Karpas-422 (cell line): Measurements from ENCODE around the gene SLC6A3. TPM values are rescaled to one million over a fixed set of nuclear protein-coding genes. Genes with fewer than 3 reads are reported as not detected.
A peak's percentile ranks its signal among the peaks of the same experiment; 100 is the strongest.

Experiments
- DNase-seq: peaks from one replicate; pipeline ENCODE4 v3.0.0-alpha.2; 2015
- H2AFZ ChIP-seq: fragments of 200-600 bp; sonication (generic); 2 replicates; pipeline ENCODE4 v1.6.1; 2014; ENCODE audit warnings: antibody characterized with exemption, low read length, mixed read lengths
- H3K27ac ChIP-seq: fragments of 200-600 bp; sonication (generic); 2 replicates; pipeline ENCODE4 v1.5.1; 2014; ENCODE audit warnings: mild to moderate bottlenecking, low read length, moderate library complexity
- H3K27me3 ChIP-seq: fragments of 200-600 bp; sonication (generic); 2 replicates; pipeline ENCODE4 v1.6.1; 2014; ENCODE audit warnings: low read length, mixed read lengths
- H3K36me3 ChIP-seq: fragments of 200-600 bp; sonication (generic); 2 replicates; pipeline ENCODE4 v1.6.1; 2014; ENCODE audit warnings: low read length, mixed read lengths; ENCODE audit not compliant: insufficient read depth
- H3K4me1 ChIP-seq: fragments of 200-600 bp; sonication (generic); 2 replicates; pipeline ENCODE4 v1.6.1; 2014; ENCODE audit warnings: mild to moderate bottlenecking, low read length, mixed read lengths
- H3K4me2 ChIP-seq: fragments of 200-600 bp; sonication (generic); 2 replicates; pipeline ENCODE4 v1.6.1; 2014; ENCODE audit warnings: low read length, low read depth, mild to moderate bottlenecking; ENCODE audit not compliant: poor library complexity, severe bottlenecking
- H3K4me3 ChIP-seq: fragments of 200-600 bp; sonication (generic); 2 replicates; pipeline ENCODE4 v1.5.1; 2014; ENCODE audit warnings: mild to moderate bottlenecking, antibody characterized with exemption, low read length, mixed read lengths
- H3K79me2 ChIP-seq: fragments of 200-600 bp; sonication (generic); 2 replicates; pipeline ENCODE4 v1.6.1; 2014; ENCODE audit warnings: mild to moderate bottlenecking, low read length, mixed read lengths
- H3K9ac ChIP-seq: fragments of 200-600 bp; sonication (generic); 2 replicates; pipeline ENCODE4 v1.6.0; 2014; ENCODE audit warnings: low read length
- H3K9me2 ChIP-seq: fragments of 200-600 bp; sonication (generic), shearing (Covaris generic); replicated peaks from 2 replicates; pipeline ENCODE4 v1.6.0; 2014; ENCODE audit warnings: mild to moderate bottlenecking, low read length, moderate library complexity; ENCODE audit not compliant: insufficient read depth
- H3K9me3 ChIP-seq: fragments of 300-700, 200-600 bp; sonication (generic); 2 replicates; pipeline ENCODE4 v1.6.1; 2014; ENCODE audit warnings: low read length, mixed read lengths
- H4K20me1 ChIP-seq: fragments of 200-600 bp; sonication (generic); 2 replicates; pipeline ENCODE4 v1.6.1; 2014; ENCODE audit warnings: mild to moderate bottlenecking, antibody characterized with exemption, low read length, low read depth; ENCODE audit not compliant: insufficient read depth
- total RNA-seq: library from RNA; depleted of rRNA; stranded (reverse); fragments of >200 nt; shearing (Covaris generic); gene quantifications from 2 replicates; pipeline ENCODE4 v1.2.3, GENCODE V29; 2014; ENCODE audit warnings: low replicate concordance

SLC6A3 gene
- total RNA-seq, 1 experiment from 2014 or later = not detected

DNA sequence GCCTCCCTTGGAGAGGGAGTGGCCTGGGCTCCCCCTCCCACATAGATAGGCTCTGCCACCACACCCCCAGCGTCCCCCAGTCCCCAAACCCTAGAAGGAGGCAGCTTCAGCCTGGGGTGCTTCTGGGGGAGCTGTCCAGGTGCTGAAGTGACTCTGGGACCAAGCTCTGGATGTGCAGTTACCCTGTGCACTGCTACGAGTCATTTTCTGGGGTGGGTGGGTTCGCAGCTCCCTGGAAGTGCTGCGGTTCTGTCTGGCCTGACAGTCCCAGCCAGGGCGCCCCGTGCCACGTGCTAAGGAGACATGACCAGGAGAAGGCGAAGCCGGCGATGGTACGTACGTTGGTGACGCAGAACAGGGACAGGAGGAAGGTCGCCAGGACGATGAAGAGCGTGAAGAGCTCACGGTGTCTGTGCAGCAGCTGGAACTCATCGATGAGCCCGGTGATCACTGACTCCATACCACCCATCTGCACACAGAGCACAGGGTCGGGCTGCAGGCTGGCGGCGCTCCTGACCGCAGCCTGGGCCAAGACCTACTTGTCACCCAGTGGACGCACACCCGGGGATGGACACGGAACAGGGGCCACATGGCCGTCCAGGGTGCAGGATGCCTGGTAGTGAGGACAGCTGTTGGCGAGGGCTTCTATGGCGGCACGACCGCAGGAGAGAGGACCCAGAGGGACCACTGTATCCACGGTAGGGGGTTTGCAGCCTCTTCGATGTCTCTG lies 35.7 kb downstream of the SLC6A3 start:
- Histone ChIP-seq H3K9ac (no peak overlapping the region), H3K27me3 (no peaks in the 10 kb centered on the region), H3K4me1 (no peaks in the 10 kb centered on the region; the same call in 1 of the 2 replicates), H3K36me3 (no peaks in the 10 kb centered on the region), H3K9me3 (no peaks in the 10 kb centered on the region), H3K79me2 (no peaks in the 10 kb centered on the region), H3K27ac (no peak overlapping the region), H4K20me1 (no peaks in the 10 kb centered on the region), H3K4me2 (no peak overlapping the region), H2AFZ (no peak overlapping the region), H3K4me3 (no peak overlapping the region), H3K9me2 (no peaks in the 10 kb centered on the region)
- peak; percentile 75 for DNase-seq

DNA sequence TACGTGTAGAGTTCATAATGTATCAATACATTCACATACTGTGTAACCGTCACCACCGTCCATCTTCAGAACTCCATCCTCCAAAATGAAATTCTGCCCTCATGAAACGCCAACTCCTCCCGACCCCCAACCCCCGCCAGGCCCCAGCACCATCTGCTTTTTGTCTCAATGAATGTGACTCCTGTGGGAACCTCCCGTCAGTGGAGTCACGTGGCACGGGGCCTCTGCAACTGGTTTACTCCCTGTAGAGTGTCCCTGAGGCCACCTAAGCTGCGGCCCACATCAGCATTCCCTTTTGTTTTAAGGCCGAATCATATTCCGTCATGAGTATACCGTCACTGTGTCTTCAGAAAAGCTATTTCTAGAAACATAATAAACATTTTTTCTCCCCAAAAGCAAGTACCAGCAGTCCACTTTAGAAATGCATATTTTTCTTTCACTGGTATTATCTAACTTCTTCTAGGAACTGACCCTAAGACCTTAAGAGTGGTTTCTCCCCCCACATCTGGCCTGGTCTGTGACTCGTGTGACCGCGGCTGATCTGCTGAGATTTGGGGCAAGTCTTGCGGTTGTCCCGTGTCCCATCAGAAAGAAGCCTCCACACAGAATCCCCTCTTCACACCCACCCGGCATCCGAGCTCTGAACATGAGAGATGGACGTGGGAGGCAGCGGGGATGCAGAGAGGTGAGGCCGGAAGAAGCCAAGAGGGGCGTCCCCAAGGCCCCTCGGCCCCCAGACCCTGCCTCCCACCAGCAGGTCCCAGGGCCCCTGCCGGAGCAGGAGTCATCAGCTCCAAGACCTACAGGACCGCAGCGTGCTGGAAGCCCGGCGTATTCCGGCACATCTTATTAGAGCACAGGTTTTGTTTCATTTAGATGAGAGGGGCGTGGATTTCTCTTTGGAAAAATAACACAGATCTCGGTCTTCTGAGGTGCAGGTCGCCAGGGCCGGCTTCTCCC lies 38.3 kb downstream of the SLC6A3 start:
- Histone ChIP-seq H3K4me2 (no peak overlapping the region), H3K9me2 (no peaks in the 10 kb centered on the region), H3K9me3 (no peaks in the 10 kb centered on the region), H3K4me1 (no peaks in the 10 kb centered on the region), H3K9ac (no peak overlapping the region), H4K20me1 (no peaks in the 10 kb centered on the region), H3K79me2 (no peaks in the 10 kb centered on the region), H3K27ac (no peak overlapping the region), H3K27me3 (no peaks in the 10 kb centered on the region), H3K36me3 (no peaks in the 10 kb centered on the region), H3K4me3 (no peak overlapping the region), H2AFZ (no peak overlapping the region)
- no peak for DNase-seq

GRCh38 chr5:1405539-1406530 lies 39.4 kb downstream of the SLC6A3 start:
- DNase-seq = no peak
- Histone ChIP-seq H3K9me3 (no peaks in the 10 kb centered on the region), H3K27ac (no peak overlapping the region), H3K9me2 (no peaks in the 10 kb centered on the region), H2AFZ (no peak overlapping the region), H3K4me2 (no peak overlapping the region), H4K20me1 (no peaks in the 10 kb centered on the region), H3K9ac (no peak overlapping the region), H3K4me3 (no peak overlapping the region), H3K27me3 (no peaks in the 10 kb centered on the region), H3K36me3 (no peaks in the 10 kb centered on the region), H3K4me1 (no peaks in the 10 kb centered on the region), H3K79me2 (no peaks in the 10 kb centered on the region)

- Histone ChIP-seq H3K4me1 (no peaks in the 10 kb centered on the region), H4K20me1 (no peaks in the 10 kb centered on the region), H3K4me3 (no peak overlapping the region), H3K36me3 (no peaks in the 10 kb centered on the region), H3K79me2 (no peaks in the 10 kb centered on the region), H3K9me3 (no peaks in the 10 kb centered on the region), H3K9me2 (no peaks in the 10 kb centered on the region), H2AFZ (no peak overlapping the region), H3K9ac (no peak overlapping the region), H3K27me3 (no peaks in the 10 kb centered on the region), H3K27ac (no peak overlapping the region), H3K4me2 (no peak overlapping the region)
- no peak for DNase-seq
Measured at GRCh38 chr5:1405121-1405520, 40.1 kb downstream of the SLC6A3 start.

GRCh38 chr5:1404062-1404461 lies 41.2 kb downstream of the SLC6A3 start:
- Histone ChIP-seq H3K4me1 (no peaks in the 10 kb centered on the region), H3K27me3 (no peaks in the 10 kb centered on the region), H4K20me1 (no peaks in the 10 kb centered on the region), H3K79me2 (no peaks in the 10 kb centered on the region), H3K4me2 (no peak overlapping the region), H3K27ac (no peak overlapping the region), H3K4me3 (no peak overlapping the region), H3K36me3 (no peaks in the 10 kb centered on the region), H2AFZ (no peak overlapping the region), H3K9me2 (no peaks in the 10 kb centered on the region), H3K9ac (no peak overlapping the region), H3K9me3 (no peaks in the 10 kb centered on the region)
- no peak for DNase-seq

DNA sequence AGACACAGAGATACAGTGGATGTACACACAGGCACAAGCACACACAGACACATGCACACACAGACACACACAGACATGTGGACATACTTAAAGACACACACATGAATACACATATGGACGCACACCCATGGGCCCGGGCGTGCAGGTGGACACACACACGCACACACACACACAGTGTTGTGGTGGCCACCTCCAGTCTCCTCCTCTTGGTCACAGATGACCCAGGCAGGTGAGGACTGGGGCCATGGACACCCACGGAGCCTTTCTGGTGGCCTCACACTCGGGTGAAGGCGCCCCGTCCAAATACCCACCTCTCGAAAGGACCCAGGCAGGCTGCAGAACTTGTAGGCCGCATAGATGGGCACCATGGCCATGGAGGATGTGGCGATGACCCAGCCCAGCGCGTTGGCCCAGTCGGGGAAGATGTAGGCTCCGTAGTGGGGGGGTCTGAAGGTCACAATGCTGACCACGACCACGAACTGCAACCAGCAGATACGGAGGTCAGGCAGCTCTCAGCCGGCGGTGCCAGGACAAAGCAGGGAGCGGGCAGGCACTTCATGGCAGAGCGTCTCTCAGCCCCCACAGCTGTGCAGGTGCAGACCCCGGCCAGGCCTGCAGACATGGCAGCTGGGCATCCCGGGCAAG lies 42.5 kb downstream of the SLC6A3 start:
- H3K27ac ChIP-seq = no peak overlapping the region
- H2AFZ ChIP-seq = no peak overlapping the region
- no peak for DNase-seq
- H3K4me2 ChIP-seq = no peak overlapping the region
- no peaks in the 10 kb centered on the region for H3K9me3 ChIP-seq
- H4K20me1 ChIP-seq = no peaks in the 10 kb centered on the region
- no peaks in the 10 kb centered on the region for H3K4me1 ChIP-seq
- H3K36me3 ChIP-seq = no peaks in the 10 kb centered on the region
- H3K9ac ChIP-seq = no peak overlapping the region
- no peaks in the 10 kb centered on the region for H3K9me2 ChIP-seq
- H3K79me2 ChIP-seq = no peaks in the 10 kb centered on the region
- H3K27me3 ChIP-seq = no peaks in the 10 kb centered on the region
- no peak overlapping the region for H3K4me3 ChIP-seq

DNA sequence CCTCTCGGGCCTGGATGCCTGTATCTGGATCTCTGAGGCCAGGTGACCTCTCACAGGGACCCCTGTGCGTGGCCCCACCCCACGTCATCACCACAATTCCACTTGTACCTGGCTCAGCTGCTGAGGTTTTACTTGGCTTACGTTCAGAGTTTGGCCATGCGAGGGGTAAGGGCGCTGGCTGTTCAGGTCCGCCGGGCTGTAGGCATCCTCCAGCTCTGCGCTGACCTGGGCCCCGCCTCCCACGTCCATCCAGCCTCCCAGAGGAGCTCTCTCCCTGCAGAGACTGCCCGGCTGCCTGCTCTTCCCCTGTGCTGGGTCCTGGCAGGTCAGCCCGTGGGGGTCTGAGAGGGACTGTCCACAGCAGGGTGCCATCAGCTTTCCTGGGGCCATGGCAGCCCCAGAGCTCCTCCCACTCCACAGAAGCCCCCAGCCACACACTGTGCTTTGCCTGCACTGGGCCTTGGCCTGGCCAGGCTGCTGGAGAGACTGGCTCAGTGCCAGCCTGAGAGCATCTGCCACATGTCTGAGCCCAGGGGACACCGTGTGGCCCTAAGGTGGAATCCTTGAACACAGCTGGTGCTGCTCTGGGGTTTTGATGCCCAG lies 43.6 kb downstream of the SLC6A3 start:
- H3K27ac ChIP-seq = no peak overlapping the region
- no peaks in the 10 kb centered on the region for H3K4me1 ChIP-seq
- H2AFZ ChIP-seq = no peak overlapping the region
- no peak overlapping the region for H3K9ac ChIP-seq
- H3K4me2 ChIP-seq = no peak overlapping the region
- H3K27me3 ChIP-seq = no peaks in the 10 kb centered on the region
- DNase-seq = no peak
- no peaks in the 10 kb centered on the region for H3K79me2 ChIP-seq
- H4K20me1 ChIP-seq = no peaks in the 10 kb centered on the region
- H3K36me3 ChIP-seq = no peaks in the 10 kb centered on the region
- no peak overlapping the region for H3K4me3 ChIP-seq
- no peaks in the 10 kb centered on the region for H3K9me3 ChIP-seq
- no peaks in the 10 kb centered on the region for H3K9me2 ChIP-seq
